Stimulated activated CD4-positive, alpha-beta T cell treated with anti-CD3 and anti-CD28 coated beads, Interleukin-1b, Interleukin-23, amount 100 ng/mL, for 1 hour (primary cell): ENCODE results near the gene PROSER3.
"Not testable (repeated sequence)": the region's sequence is repeated elsewhere in the genome, so short reads cannot be mapped to it uniquely, and the experiment has no call there.

ENCODE experiments used
- DNase-seq, 2 donors: peaks; one replicate each; pipeline ENCODE4 v3.0.0-alpha.2; 2020; ENCODE audit warnings: low read depth in 2 of 2

Gene PROSER3

DNA sequence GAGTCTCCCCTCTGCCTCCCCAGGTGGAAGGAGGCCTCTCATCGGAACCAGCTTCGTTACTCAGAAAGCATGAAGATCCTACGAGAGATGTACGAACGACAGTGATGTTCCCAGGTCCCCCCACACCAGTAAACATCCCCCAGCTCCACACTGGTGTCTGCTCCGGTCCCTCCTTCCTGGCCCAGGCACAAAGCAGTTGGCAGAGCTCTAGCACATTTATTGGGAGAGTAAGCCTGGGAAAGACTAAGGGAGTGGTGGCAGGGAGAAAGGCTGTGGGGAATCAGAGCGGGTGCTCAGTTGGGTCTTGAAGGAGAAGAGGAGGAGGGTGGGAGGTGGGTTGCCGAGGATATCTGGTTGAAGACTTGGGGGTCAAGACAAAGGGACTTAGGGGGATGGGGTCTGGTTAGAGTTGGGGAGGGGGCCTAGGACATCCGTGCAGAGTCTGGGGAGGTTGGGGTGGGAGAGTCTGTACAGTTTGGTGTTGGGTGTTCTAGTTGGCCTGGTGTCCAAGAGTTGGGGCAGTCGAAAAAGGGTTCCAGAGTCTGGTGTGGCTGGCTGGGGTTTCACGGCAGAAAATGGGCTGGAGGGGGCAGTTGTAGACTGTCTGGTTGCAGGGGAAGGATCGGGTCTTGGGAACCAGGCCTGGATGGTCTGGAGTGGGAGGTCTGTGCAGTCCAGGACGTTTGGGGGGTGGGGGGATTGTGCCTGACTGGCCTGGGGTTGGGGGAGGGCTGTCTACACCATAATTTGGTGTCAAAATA lies 3.4 kb upstream of the PROSER3 start:
- no peak for DNase-seq

DNA sequence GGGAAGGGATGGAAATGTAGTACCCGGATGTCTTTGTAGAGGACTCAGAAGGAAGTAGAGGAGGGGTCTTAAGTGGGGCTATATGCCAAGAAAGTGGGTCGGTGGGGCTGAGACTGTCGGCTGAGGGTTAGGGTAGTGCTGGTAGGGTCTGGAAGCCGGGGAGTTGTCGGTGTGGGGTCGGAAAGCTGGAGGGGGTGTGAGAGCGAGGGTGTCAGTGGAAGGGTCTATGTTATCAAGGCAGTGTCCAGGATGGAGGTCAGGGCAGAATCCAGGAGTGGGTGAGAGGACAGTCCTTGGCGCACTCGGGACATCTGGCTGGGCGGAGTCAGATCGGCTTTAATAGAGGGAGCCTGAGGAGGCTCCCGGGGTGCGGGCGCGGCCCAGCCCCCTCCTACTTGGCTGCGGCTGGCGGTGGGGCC lies 2.8 kb upstream of the PROSER3 start:
- no peak for DNase-seq

- DNase-seq, result peak in 1 of 2 donors; percentile 32
Observed at GRCh38 chr19:35755550-35756376, 2.2 kb upstream of the PROSER3 start.

GRCh38 chr19:35756377-35757230 lies 1.4 kb upstream of the PROSER3 start, which contains the start of gene HSPB6:
TSS of gene HSPB6 (minus strand) at chr19:35757029. CDS start at chr19:35757008, 21 bp downstream.
- no peak for DNase-seq

DNA sequence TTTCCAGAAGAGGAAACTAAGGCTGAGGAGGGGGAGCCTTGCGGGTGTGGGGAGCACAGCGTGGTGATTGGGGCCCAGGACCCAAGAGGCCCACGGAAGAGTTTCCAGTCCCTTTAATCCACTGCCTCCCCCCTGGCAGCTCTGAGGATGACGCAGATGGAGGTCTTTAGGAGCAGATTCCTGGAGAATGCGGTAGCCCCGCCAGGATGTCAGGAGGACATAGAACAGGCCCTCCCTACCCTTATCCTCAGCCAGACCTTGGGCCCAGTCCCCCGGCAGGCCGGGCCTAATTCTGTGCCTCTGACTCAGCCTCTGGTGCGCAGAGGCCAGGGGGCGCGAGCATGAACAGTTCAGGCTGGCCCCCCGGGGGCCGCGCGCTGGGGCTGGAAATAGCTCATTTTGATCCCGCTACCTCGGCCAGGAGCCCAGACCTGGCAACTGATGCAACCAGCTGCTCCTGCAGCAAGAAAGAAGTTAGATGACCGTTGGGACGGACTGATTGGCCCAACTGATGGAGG lies 686 bp upstream of the PROSER3 start:
- no peak for DNase-seq

- no peak for DNase-seq
Observed at GRCh38 chr19:35759697-35760096, 1.7 kb downstream of the PROSER3 start.

DNA sequence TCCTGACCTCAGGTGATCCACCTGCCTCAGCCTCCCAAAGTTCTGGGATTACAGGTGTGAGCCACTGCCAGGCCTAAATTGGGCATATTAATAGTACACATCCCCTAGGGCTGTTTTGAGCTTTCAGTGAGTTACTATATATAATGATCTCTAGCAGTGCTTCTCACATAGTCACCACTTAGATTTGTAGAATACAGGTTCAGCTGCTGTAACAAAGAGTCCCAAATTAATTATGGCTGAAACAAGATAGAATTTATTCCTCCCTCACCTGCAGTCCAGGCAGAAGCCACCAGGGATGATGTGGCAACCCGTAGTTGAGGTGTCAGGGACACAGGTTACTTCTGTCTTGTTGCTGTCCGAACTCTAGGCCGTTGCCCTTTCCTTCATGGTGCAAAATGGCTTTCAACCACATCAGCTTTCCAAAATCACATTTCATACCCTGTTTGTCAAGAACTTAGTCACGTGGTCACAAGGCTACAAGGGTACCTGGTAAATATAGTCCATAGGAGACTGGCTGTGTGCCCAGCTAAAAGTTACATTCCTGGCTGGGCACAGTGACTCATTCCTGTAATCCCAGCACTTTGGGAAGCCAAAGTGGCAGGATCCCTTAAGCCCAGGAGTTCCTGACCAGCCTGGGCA lies 2.9 kb downstream of the PROSER3 start:
- DNase-seq, result no peak

DNA sequence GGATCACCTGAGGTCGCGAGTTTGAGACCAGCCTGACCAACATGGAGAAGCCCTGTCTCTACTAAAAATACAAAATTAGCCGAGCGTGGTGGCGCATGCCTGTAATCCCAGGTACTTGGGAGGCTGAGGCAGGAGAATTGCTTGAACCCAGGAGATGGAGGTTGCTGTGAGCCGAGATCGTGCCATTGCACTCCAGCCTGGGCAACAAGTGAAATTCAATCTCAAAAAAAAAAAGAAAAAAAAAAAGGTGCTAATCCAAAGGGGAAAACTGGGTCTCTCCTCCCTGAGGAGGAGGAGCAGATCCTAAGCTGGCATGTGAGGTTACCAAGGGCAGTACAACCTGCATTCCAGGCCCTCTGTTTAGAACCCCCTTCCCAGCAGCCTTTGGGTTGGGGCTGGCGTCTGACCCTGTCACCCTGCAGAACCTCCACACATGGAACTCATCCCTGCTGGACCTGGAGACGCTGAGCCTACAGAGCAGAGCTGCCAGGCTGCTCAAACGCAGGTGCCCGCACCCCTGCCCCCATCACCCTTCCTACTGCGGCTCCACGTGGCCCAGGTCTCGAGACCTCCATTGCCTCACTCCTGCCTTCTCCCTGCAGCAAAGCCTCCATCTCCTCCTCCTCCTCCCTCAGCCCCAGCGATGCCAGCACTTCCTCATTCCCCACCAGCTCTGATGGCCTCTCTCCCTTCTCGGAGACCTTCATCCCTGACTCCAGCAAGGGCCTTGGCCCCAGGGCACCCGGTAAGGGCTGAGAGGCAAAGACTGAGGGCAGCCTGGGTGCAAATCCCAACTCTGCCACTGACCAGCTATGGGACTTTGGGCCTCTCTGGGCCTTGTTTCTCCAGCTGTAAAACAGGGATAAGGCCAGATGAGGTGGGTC lies 6.7 kb downstream of the PROSER3 start:
- DNase-seq, result no peak

DNA sequence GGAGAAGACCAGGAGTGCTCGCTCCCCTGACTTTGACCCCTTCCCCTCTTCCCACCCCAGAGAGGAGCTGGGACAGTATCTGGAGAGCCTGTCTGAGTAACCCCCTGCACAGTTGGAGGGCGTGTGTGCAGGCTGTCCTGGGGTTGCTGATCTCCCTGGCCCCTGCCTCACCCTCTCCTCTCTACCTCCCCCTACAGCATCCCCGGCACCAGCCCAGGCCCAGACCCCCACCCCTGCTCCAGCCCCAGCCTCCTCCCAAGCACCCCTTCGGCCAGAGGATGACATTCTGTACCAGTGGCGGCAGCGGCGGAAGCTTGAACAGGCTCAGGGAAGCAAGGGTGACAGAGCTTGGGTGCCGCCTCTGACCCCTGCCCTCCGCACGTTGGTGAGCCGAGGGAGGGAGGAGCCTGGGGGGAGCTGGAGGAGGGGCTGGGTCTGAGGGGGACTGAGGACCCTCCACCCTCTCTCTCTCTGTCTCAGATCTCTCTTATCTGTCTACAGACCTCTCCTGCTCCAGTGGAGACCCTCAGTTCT lies 8.7 kb downstream of the PROSER3 start:
- no peak for DNase-seq

- no peak for DNase-seq
Observed at GRCh38 chr19:35767288-35768081, 9.5 kb downstream of the PROSER3 start.

DNA sequence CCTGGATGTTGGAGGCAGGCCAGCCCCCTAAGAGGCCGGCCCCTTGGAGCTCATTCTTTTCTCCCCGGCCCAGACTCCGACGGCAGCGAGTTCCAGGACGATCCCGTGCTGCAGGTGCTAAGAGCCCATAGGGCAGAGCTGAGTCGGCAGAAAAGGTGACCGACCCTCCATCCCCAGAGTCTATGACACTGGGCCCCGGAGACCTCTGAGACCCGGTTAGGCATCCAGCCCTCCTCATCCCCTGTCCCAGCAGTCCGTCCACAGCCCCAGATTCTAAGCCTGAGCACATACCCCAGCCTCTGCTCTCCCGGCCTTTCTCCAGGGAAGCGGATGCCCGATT lies 10.1 kb downstream of the PROSER3 start:
- DNase-seq, result no peak

DNA sequence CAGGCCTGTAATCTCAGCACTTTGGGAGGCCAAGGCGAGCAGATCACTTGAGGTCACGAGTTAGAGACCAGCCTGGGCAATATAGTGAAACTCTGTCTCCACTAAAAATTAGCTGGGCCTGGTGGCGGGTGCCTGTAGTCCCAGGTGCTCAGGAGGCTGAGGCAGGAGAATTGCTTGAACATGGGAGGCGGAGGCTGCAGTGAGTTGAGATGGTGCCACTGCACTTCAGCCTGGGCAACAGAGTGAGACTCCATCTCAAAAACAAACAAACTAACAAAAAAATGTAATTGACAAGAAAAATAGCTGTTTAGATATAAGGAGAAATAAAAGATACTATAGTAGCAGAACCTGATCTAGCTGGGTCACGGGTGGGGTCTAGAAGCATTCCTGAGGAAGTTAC lies 14.4 kb downstream of the PROSER3 start:
- not testable (repeated sequence) for DNase-seq

GRCh38 chr19:35773020-35773806 lies 15.2 kb downstream of the PROSER3 start:
- no peak for DNase-seq

DNA sequence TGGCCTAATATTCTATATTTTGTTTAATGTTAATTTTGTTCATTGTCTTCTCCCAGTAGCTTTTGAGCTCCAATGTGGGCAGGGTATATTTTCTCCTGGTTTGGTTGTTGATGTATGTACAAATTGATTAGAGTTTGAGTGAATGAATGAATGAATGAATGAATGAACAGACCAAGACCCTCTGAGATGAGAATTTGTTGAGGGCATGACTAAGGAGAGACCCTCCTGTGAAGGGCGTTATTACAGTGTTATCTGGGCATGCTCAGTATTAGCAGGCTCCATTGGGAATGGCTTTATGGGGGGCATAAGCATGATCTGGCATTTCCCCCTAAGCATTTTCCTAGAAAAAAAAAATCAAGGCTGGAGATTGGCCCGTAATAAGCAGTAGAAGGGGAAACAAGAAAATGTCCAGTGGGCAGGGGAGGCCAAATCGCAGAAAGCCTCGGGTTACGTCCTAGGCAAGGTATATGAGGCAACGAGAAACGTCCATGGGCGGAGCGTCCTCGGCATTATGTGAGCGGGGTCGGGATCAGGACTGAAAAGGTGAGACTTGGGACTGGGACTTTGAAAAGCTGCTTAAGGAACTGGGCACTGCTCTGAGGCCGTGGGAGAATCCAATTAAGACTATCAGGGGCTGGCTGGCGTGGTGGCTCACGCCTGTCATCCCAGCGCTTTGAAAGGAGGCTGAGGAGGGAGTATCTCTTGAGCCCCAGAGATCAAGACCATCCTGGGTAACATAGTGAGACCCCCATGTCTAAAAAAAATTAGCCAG lies 16.5 kb downstream of the PROSER3 start:
- no peak for DNase-seq

DNA sequence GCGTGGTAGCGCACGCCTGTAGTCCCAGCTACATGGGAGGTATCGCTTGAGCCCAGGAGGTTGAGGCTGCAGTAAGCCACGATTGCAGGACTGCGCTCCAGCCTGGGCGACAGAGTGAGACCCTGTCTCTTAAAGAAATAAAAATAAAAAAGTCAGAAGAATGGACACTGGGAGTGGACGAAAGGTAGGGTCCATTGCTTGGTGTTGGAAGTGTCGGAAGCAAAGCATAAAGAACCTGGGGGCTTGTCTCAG lies 17.0 kb downstream of the PROSER3 start:
- DNase-seq, result no peak

GRCh38 chr19:35775298-35776101 lies 17.5 kb downstream of the PROSER3 start, which contains the start of gene ARHGAP33:
TSS of gene ARHGAP33 (plus strand) at chr19:35775564. CDS start at chr19:35775659, 95 bp downstream.
- peak; percentile 96 to 97 for DNase-seq
